ENCODE measurements around the gene SRRD. TPM values are rescaled to one million over a fixed set of nuclear protein-coding genes. Genes with fewer than 3 reads are reported as not detected.

Gene SRRD
- total RNA-seq, 2 experiments from 2014 or later = 34.5 to 36.6 TPM

DNA sequence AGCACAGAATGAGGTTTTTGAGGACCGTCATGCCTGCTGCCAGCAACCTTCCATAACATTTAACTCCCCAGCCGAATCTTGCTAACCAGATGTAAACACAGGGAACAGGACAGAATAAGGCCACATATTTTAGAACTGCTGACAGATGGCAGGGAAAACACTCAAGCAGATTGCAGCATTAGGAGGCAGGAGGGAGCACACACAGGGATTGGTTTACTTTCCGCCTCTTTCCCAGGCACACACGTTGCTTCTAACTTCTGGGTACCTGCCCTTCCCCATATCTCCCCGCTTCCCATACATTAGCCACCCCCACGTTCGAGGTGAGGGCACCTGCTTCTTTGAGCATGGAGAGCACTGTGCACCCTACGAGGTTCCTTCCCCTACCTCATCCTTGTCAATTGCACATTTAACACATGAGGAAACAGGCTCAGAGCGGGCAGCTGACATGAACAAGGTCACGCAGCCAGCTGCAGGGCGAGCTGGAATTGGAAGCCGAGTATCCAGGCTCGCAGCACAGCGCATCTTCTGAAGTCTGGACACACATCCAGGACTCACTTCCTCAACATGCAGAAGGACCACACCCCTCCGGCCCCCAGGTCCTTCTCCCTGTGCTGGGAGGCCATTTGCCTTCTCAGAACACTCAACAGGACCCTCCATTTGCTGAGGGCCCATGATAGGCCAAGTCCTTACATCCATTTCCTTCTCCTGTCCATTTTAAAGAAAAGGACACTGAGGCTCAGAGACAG lies 35.9 kb upstream of the SRRD start:
- Mint-ChIP-seq H3K9me3 (no peaks in the 10 kb centered on the region), H3K4me1 (peaks cover 2% of the 10 kb centered on the region), H3K36me3 (peaks cover 13% of the 10 kb centered on the region), H3K4me3 (no peak overlapping the region), H3K27me3 (no peaks in the 10 kb centered on the region), H3K27ac (no peak overlapping the region)
- no peak for DNase-seq

DNA sequence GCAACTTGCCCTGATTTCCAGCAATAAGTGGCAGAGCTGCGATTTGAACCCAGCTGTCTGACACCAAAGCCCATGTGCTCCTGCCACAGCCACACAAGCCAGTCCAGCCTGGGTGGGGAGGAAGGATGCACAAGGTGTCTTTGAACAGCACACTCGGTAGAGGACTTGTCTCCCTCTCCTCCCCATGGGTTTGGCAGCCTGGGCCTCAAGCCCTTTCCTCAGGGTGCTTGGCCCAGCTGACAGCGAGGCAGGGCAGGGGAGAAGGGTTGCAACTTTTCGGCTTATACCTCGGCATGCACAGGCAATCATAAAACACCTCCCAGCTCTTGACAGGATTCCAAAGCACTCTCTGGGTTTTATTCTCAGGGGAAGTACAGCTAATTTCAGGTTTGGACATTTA lies 35.3 kb upstream of the SRRD start:
- Mint-ChIP-seq H3K9me3 (no peaks in the 10 kb centered on the region), H3K4me3 (no peak overlapping the region), H3K27me3 (no peaks in the 10 kb centered on the region), H3K36me3 (peaks cover 10% of the 10 kb centered on the region), H3K27ac (no peak overlapping the region), H3K4me1 (peaks cover 2% of the 10 kb centered on the region)
- no peak for DNase-seq

DNA sequence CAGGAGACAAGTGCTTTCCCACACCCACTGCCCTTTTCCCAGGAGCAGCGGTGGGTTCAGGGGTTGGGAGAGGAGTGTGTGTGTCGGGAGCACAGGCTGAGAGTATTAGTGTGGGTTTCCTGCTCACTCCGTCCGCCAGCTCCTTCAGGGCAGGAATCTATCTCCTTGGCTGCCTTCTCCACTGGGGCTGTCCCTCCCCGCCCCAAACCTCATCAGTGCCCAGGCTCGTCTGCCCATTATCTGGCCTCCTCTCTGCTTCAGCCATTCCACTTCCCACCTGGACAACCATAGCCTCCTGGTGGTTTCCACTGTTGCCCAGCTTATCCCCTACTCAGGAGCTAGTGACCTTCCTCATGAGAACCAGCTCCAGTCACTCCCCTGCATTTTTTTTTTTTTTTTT lies 34.7 kb upstream of the SRRD start:
- H3K36me3 Mint-ChIP-seq = peaks cover 10% of the 10 kb centered on the region
- H3K4me1 Mint-ChIP-seq = peaks cover 2% of the 10 kb centered on the region
- no peaks in the 10 kb centered on the region for H3K9me3 Mint-ChIP-seq
- H3K4me3 Mint-ChIP-seq = no peak overlapping the region
- no peak overlapping the region for H3K27ac Mint-ChIP-seq
- no peaks in the 10 kb centered on the region for H3K27me3 Mint-ChIP-seq
- no peak for DNase-seq

DNA sequence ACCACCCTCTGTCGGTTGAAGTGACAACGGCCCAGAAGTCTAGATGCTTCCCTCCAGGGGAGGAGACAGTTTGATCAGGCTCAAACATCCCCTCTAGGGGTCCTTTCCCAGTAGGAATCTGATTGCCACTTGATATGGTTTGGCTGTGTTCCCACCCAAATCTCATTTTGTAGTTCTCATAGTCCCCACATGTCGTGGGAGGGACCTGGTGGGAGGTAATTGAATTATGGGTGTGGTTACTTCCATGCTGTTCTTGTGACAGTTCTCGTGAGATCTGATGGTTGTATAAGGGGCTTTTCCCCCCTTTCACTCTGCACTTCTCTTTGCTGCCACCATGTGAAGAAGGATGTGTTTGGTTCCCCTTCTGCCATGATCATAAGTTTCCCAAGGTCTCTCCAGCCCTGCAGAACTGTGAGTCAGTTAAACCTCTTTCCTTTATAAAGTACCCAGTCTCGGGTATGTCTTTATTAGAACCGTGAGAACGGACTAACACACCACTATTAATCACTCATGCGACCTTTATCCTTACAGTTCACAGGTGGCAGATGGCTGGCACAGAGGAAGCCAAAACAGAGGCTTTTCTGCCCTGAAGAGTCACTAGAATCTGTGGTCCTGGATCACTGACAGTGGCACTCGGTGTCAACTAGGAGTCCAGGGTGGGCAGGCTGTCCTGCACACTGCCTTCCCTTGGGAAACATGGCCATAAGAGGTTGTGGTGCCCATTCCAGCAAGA lies 33.1 kb upstream of the SRRD start:
- Mint-ChIP-seq H3K27ac (no peak overlapping the region), H3K9me3 (no peaks in the 10 kb centered on the region), H3K36me3 (peaks cover 5% of the 10 kb centered on the region), H3K4me1 (peaks cover 2% of the 10 kb centered on the region), H3K27me3 (no peaks in the 10 kb centered on the region), H3K4me3 (no peak overlapping the region)
- no peak for DNase-seq

DNA sequence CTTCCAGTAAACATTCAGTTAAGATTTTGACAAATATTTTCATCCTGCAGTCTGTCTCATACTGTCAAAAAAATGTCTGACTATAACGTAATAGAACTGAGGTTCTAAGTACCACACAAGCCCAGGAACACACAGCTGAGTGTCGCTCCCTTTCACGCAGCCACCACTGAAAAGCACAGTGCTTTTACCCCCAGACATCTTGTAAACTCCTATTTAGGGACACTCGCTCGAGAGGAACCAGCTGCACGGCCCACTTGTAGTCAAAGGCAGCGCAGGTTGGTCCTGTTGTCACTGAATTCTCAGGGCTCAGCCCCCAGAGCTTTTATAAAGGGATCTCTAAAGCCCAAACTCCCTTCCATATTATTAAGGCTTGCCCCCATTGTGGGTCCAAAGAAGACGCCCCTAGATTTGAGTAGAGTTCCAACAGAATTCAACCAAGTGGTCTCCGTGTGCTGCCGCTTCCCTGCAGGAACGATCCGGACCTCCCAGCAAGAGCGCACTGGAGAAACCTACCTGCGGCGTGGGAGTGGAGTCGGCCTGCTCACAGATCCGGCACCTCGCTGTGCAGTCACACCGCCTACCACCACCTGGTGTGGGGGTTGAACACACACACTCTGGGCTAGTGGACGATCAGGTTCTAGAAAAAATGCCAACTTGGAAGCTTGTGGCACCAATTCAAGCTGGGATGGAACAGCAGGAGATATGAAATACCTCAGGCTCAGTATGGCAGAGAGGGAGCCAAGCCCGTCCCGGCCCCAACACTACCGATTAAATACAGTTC lies 31.3 kb upstream of the SRRD start:
- H3K27ac Mint-ChIP-seq = no peak overlapping the region
- peaks cover 13% of the 10 kb centered on the region for H3K36me3 Mint-ChIP-seq
- no peak overlapping the region for H3K4me3 Mint-ChIP-seq
- H3K9me3 Mint-ChIP-seq = no peaks in the 10 kb centered on the region
- H3K4me1 Mint-ChIP-seq = peaks cover 2% of the 10 kb centered on the region
- DNase-seq = no peak
- H3K27me3 Mint-ChIP-seq = no peaks in the 10 kb centered on the region

DNA sequence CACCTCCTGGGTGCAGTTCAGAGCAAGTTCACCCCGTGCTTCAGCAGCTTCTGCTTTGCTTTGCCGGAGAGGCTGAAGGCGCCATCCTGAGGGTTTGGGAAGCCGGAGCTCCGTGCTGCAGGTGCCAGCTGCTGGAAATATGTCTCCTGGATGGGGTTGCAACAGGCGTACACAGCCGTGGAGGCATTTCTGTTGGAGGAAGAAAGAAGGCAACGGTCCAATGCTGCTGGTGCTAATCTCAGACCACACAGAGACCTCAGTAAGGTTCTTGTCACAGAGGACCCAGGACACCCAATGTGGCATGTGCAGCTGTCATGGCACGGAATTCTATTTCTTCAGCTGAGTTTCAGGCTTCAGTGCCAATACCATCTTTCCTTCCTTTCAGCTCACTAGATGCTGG lies 30.5 kb upstream of the SRRD start:
- Mint-ChIP-seq H3K9me3 (no peaks in the 10 kb centered on the region), H3K36me3 (peaks cover 17% of the 10 kb centered on the region), H3K4me3 (no peak overlapping the region), H3K4me1 (peaks cover 2% of the 10 kb centered on the region), H3K27ac (no peak overlapping the region), H3K27me3 (no peaks in the 10 kb centered on the region)
- no peak for DNase-seq

DNA sequence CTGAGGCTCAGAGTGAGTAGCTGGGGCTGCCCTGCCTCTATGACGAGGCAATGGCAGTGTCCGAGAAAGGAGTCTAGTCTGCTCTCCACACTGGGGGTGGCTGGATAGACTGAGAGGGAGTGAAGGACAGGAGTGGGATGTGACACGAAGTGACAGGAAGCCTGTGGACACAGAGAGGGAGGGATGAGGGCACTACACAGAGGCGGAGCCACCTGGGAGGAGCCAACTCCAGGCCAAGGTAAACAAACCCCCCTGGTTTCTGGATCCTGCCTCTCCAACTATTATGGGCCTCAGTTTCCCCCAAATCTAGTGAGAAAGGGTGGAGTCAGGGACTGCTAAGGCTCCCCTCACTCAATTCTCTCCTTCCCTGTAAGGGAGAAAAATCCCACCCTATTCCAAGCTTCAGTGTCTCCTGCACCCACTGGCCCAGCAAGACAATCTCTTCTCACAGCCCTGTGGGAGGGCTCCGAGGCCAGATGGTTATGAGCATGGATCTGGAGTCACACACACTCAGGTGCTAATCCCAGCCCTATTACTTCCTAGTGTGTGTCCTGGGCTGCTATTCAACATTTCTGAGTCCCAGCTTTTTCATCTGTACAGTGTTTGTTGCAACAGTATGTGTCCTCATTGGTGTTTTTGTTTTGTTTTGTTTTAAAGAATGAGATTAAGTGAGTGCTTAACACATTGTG lies 29.7 kb upstream of the SRRD start:
- no peak for DNase-seq
- H3K27ac Mint-ChIP-seq = no peak overlapping the region
- H3K4me3 Mint-ChIP-seq = no peak overlapping the region
- H3K4me1 Mint-ChIP-seq = peaks cover 2% of the 10 kb centered on the region
- no peaks in the 10 kb centered on the region for H3K9me3 Mint-ChIP-seq
- peaks cover 19% of the 10 kb centered on the region for H3K36me3 Mint-ChIP-seq
- no peaks in the 10 kb centered on the region for H3K27me3 Mint-ChIP-seq

DNA sequence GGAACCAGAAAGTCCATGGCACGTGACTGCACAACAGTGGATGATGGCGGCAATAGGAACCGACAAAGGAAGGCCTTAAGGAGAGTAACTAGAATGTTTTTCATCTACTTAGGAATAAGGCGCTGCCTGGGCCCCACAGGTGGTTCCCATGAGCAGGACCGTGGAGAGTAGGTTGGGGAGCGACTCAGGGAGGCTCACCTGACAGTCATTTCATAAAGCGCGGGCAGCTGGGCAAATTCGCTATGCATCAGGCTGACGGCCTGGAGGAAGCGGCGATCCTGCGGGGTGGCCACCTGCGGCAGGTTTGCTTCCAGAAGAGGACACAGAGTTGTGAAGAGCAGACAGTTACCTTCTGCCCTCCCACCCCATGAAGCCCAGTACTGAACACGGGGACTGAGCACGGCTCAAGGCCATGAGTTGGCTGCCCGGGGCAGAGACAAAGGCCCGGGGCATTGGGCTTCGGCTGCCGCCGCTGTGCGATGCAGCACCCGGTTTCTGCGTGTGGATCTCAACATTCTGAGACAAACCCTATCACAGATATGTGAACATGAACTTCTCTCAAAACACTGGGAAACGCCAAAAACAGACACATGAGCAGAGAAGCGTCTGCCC lies 25.9 kb upstream of the SRRD start:
- H3K4me1 Mint-ChIP-seq = peaks cover 4% of the 10 kb centered on the region
- no peak for DNase-seq
- H3K27ac Mint-ChIP-seq = no peak overlapping the region
- H3K27me3 Mint-ChIP-seq = no peaks in the 10 kb centered on the region
- no peaks in the 10 kb centered on the region for H3K9me3 Mint-ChIP-seq
- H3K36me3 Mint-ChIP-seq = peaks cover 18% of the 10 kb centered on the region
- no peak overlapping the region for H3K4me3 Mint-ChIP-seq

DNA sequence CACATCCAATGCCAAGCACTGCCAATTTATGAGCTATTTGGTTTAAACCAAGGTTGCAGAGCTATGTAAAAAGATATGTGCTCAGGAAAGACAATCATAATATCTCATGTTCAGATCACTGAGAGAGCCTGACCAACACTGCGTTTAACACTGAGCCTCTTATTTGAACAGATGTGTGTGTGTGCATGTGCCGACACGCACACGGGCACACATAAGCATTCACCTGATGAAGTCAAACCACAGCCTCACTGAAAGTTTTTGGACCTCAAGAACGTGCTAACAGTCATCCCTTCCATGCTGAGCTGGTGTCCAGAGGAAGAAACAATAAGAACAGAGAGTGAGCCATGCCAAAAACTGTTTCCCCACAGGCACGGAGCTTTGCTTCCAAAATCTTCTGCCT lies 23.5 kb upstream of the SRRD start:
- DNase-seq = no peak
- H3K36me3 Mint-ChIP-seq = peaks cover 21% of the 10 kb centered on the region
- no peak overlapping the region for H3K27ac Mint-ChIP-seq
- no peak overlapping the region for H3K4me3 Mint-ChIP-seq
- no peaks in the 10 kb centered on the region for H3K27me3 Mint-ChIP-seq
- H3K9me3 Mint-ChIP-seq = no peaks in the 10 kb centered on the region
- H3K4me1 Mint-ChIP-seq = peaks cover 4% of the 10 kb centered on the region

DNA sequence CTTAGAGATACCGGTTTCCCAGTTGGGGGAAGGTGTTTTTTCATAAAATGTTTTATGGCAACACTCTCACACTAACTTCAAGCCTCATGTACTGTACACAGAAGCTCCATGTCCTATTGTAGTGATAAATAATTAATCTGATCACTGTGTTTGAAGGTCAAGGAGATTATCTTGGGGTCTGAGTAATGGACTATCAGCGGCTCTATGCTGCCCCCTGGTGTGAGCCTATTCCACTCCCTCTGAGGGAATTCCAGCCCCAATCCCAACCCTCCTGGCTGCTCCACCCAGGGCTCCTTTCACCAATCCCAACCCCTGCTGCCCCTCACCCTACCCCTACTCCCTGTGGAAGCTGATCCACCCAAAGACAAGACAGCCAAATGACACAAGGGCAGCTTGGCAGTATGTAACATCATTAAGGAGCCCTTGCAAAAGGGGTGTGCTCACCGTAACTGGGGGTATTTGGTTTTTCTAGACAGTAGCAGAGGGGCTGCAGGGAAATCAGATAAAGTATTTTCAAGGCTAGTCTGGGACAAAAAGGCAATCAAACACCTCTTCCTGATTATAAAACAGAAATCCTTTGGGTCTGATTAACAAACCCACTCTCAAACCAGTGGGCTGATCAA lies 22.4 kb upstream of the SRRD start:
- no peak overlapping the region for H3K27ac Mint-ChIP-seq
- H3K36me3 Mint-ChIP-seq = peaks cover 17% of the 10 kb centered on the region
- peak; percentile 18 for DNase-seq
- H3K27me3 Mint-ChIP-seq = no peaks in the 10 kb centered on the region
- H3K9me3 Mint-ChIP-seq = no peaks in the 10 kb centered on the region
- H3K4me1 Mint-ChIP-seq = peaks cover 4% of the 10 kb centered on the region
- no peak overlapping the region for H3K4me3 Mint-ChIP-seq

DNA sequence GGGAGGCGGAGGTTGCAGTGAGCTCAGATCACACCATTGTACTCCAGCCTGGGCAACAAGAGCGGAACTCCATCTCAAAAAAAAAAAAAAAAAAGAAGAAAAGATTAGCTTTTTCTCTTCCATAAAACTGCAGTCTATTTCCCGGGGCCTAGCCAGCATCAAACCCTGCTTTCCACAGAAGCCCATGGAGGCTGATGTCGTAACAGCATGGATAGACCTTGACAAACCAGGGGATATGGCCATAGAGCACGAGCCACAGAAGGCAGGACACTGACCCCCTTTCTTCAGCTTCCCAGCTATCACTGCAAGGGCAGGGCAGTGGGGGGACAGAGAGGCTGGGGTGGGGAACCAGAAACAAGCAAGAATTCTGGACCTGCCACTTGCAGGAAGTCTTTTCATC lies 21.6 kb upstream of the SRRD start:
- peaks cover 4% of the 10 kb centered on the region for H3K4me1 Mint-ChIP-seq
- peaks cover 17% of the 10 kb centered on the region for H3K36me3 Mint-ChIP-seq
- H3K27me3 Mint-ChIP-seq = no peaks in the 10 kb centered on the region
- no peak for DNase-seq
- no peak overlapping the region for H3K4me3 Mint-ChIP-seq
- H3K9me3 Mint-ChIP-seq = no peaks in the 10 kb centered on the region
- H3K27ac Mint-ChIP-seq = no peak overlapping the region

DNA sequence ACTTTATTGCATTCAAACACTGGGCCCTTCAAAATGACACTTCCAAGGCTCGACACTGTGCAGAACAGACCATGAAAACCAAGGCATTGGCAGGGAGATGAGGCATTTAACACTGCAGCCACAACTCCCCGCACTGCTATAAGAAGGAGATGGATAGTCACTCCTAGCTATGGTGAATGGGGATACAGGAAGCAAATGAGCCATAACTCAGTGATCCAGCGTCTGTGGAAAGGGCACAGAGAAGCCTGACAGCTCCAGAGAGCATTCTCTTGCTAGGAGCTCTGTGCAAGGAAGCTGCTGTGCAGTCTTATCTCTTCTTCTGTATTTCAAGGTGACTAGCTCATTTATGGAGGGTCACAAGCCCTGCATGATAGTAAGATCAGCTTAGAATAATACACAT lies 21.0 kb upstream of the SRRD start:
- no peak for DNase-seq
- peaks cover 14% of the 10 kb centered on the region for H3K36me3 Mint-ChIP-seq
- H3K27me3 Mint-ChIP-seq = no peaks in the 10 kb centered on the region
- H3K4me3 Mint-ChIP-seq = no peak overlapping the region
- no peak overlapping the region for H3K27ac Mint-ChIP-seq
- H3K9me3 Mint-ChIP-seq = no peaks in the 10 kb centered on the region
- peaks cover 4% of the 10 kb centered on the region for H3K4me1 Mint-ChIP-seq

DNA sequence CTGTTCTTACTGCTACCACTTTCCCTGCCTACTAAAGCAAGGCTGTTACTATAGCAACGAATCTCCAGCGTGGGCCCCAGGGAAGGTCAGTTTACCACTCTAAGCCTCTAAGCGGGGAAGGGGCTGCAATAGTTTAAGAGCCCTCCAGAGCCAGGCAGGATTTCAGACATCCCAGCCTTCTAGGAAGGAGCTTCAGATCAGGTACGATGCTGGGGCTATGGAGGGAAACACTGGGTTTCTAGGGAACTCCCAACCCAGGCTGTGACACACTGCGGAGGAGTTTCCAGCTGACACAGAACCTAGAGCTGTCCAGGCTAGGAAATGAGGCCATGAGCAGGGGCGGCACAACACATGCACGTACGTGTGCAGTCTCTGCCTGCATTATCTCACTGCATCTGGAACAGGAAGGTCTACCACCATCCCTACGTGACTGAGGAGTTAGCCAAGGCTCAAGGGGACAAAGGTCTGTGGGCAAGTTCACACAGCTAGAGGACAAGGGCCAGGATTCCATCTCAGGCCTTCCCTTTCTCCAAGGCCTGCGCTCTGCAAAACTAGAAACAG lies 20.5 kb upstream of the SRRD start:
- peaks cover 4% of the 10 kb centered on the region for H3K4me1 Mint-ChIP-seq
- H3K4me3 Mint-ChIP-seq = no peak overlapping the region
- DNase-seq = no peak
- H3K9me3 Mint-ChIP-seq = no peaks in the 10 kb centered on the region
- H3K27ac Mint-ChIP-seq = no peak overlapping the region
- peaks cover 15% of the 10 kb centered on the region for H3K36me3 Mint-ChIP-seq
- no peaks in the 10 kb centered on the region for H3K27me3 Mint-ChIP-seq

DNA sequence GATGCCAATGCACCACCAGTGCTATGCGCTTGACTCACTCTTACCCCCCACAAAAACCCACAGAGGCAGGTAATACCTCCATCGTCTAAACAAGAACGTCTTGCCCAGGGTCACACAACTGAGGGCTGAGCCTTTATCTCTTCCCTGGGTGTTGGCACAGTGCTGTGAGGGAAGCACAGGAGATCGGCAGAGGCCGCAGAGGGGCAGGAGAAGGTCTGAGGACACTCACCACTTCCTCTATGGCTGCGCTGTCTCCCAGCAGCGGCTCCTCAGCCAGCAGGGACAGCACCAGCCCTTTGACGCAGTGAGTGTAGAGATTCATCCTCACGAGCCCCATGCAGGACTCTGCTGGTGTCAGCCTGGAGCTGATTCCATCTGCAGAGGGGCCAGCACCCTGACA lies 20.0 kb upstream of the SRRD start:
- Mint-ChIP-seq H3K4me1 (peaks cover 4% of the 10 kb centered on the region), H3K36me3 (peaks cover 15% of the 10 kb centered on the region), H3K27me3 (no peaks in the 10 kb centered on the region), H3K27ac (no peak overlapping the region), H3K9me3 (no peaks in the 10 kb centered on the region), H3K4me3 (no peak overlapping the region)
- no peak for DNase-seq

Data from activated naive CD8-positive, alpha-beta T cell treated with anti-CD3 and anti-CD28 coated beads for 36 hours (primary cell).